Loucy (cell line): ENCODE results near the gene HCST.

Experiments
- H2AFZ ChIP-seq: fragments of 200-600 bp; sonication (generic); 2 replicates; pipeline ENCODE4 v1.6.0; 2016; ENCODE audit warnings: antibody characterized with exemption, mild to moderate bottlenecking, low read length, moderate library complexity
- H3F3A ChIP-seq: fragments of 200-600 bp; 2 replicates; pipeline ENCODE4 v1.6.0; 2016; ENCODE audit warnings: antibody characterized with exemption, low read depth, mild to moderate bottlenecking
- H3K27me3 ChIP-seq: fragments of 200-600 bp; sonication (generic); 2 replicates; pipeline ENCODE4 v1.6.1; 2014; ENCODE audit warnings: low read length, mild to moderate bottlenecking; ENCODE audit not compliant: insufficient read depth, poor library complexity, severe bottlenecking
- H3K36me3 ChIP-seq: fragments of 200-600 bp; sonication (generic); 2 replicates; pipeline ENCODE4 v1.6.1; 2016; ENCODE audit warnings: low read length; ENCODE audit not compliant: insufficient read depth
- H3K4me1 ChIP-seq: fragments of 200-600 bp; sonication (generic); 2 replicates; pipeline ENCODE4 v1.5.1; 2014; ENCODE audit warnings: low read length, mild to moderate bottlenecking; ENCODE audit not compliant: insufficient read depth, poor library complexity, severe bottlenecking
- H3K4me2 ChIP-seq: fragments of 200-600 bp; sonication (generic); 2 replicates; pipeline ENCODE4 v1.6.0; 2014; ENCODE audit warnings: antibody characterized with exemption, low read length, low read depth, mild to moderate bottlenecking; ENCODE audit not compliant: poor library complexity, severe bottlenecking
- H3K4me3 ChIP-seq: fragments of 200-600 bp; sonication (generic); 2 replicates; pipeline ENCODE4 v1.5.1; 2014; ENCODE audit warnings: low read length, mild to moderate bottlenecking, mixed read lengths; ENCODE audit not compliant: poor library complexity, severe bottlenecking
- H3K79me2 ChIP-seq: fragments of 200-600 bp; sonication (generic); 2 replicates; pipeline ENCODE4 v1.6.1; 2014; ENCODE audit warnings: low read length; ENCODE audit not compliant: insufficient read depth
- H3K9ac ChIP-seq: fragments of 200-600 bp; sonication (generic); 2 replicates; pipeline ENCODE4 v1.6.0; 2014; ENCODE audit warnings: mild to moderate bottlenecking, low read depth, low read length, moderate library complexity; ENCODE audit not compliant: poor library complexity, severe bottlenecking
- H3K9me2 ChIP-seq: fragments of 200-600 bp; sonication (generic); replicated peaks from 2 replicates; pipeline ENCODE4 v1.6.1; 2016; ENCODE audit warnings: low read depth, low read length, mixed read lengths
- H3K9me3 ChIP-seq: fragments of 200-600 bp; sonication (generic); 2 replicates; pipeline ENCODE4 v1.6.1; 2014; ENCODE audit warnings: mild to moderate bottlenecking, antibody characterized with exemption, low read length, low read depth; ENCODE audit not compliant: insufficient read depth
- H4K20me1 ChIP-seq: fragments of 200-600 bp; sonication (generic); 2 replicates; pipeline ENCODE4 v1.6.0; 2014; ENCODE audit warnings: antibody characterized with exemption, low read length, mild to moderate bottlenecking; ENCODE audit not compliant: insufficient read depth, poor library complexity, severe bottlenecking
- EZH2phosphoT487 ChIP-seq: fragments of 200-600 bp; IDR thresholded peaks from 2 replicates; pipeline ENCODE4 v1.6.1; 2018; ENCODE audit warnings: antibody characterized with exemption, mild to moderate bottlenecking, moderate library complexity, borderline replicate concordance
- TF ChIP-seq, protein P1 (sequence below): fragments of 200-600 bp; sonication (generic); conservative IDR thresholded peaks from 2 replicates; pipeline ENCODE4 v1.5.1; 2014; ENCODE audit warnings: mild to moderate bottlenecking, antibody characterized with exemption, low read length

Gene HCST, protein sequence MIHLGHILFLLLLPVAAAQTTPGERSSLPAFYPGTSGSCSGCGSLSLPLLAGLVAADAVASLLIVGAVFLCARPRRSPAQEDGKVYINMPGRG

DNA sequence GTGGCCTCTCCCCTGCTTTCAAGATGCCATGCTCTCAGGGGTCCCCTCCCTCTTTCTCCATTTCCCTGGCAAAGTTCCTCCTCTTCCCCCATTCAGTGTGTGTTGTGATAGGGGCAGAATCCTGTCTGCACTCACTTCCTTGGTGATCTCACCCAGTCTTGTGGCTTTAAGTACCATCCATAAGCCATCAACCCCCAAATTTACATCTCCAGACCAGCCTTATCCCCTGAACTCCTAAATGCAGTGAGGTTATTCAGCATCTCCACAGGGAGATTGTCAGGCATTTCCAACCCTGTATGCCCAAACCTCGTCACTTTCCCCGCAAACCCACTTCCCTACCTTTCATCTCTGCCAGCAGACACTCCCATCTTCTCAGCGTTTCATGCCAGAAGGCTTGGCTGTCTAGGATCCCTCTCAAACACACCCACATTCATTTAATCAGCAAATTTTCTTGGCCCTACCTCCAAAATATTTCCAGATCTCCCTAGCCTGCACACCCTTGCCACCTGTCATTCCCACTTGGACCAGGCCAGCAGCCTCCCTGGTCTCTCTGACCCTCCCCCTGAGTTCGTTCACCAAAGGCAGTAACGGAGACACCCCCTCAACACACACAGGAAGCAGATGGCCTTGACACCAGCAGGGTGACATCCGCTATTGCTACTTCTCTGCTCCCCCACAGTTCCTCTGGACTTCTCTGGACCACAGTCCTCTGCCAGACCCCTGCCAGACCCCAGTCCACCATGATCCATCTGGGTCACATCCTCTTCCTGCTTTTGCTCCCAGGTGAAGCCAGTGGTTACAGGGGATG is at the start of gene HCST:
HCST (plus strand) TSS at position 676 of the 808 bp plus-strand sequence; CDS start at position 741, 65 bp downstream.
- H3K4me1 ChIP-seq: peaks cover 56% of the 10 kb centered on the region

DNA sequence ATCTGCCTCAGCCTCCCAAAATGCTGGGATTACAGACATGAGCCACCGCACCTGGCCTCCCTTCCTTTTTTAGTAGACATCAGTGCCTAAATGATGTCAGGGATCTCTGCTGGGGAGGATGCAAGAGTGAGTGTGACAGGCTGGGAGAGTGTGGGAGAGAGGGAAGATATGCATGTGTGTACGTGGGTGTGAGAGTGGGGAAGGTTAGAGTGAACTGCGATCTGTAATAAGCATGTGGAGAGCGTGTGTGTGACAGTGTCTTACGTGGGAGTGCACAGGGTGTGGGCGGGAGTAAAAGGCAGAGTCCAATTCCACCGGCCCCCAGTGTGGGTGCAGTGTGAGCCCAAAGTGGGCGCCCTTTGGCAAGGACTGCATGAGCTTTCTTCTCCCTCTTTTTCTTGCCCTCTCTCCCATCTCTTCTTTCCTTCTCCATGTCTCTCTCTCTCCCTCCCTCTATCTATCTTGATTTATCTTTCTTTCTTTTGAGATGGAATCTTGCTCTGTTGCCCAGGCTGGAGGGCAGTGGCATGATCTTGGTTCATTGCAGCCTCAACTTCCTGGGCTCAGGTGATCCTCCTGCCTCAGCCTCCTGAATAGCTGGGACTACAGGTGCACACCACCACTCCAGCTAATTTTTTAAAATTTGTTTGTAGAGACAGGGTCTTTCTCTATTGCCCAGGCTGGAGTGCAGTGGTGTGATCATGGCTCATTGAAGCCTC is 49.1 kb upstream of the HCST start:
- TF ChIP-seq EZH2phosphoT487: no peak
- TF ChIP-seq, protein P1, sequence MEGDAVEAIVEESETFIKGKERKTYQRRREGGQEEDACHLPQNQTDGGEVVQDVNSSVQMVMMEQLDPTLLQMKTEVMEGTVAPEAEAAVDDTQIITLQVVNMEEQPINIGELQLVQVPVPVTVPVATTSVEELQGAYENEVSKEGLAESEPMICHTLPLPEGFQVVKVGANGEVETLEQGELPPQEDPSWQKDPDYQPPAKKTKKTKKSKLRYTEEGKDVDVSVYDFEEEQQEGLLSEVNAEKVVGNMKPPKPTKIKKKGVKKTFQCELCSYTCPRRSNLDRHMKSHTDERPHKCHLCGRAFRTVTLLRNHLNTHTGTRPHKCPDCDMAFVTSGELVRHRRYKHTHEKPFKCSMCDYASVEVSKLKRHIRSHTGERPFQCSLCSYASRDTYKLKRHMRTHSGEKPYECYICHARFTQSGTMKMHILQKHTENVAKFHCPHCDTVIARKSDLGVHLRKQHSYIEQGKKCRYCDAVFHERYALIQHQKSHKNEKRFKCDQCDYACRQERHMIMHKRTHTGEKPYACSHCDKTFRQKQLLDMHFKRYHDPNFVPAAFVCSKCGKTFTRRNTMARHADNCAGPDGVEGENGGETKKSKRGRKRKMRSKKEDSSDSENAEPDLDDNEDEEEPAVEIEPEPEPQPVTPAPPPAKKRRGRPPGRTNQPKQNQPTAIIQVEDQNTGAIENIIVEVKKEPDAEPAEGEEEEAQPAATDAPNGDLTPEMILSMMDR: no peak
- Histone ChIP-seq H3F3A (no peaks in the 10 kb centered on the region), H3K4me1 (peaks cover 4% of the 10 kb centered on the region), H3K27me3 (no peaks in the 10 kb centered on the region), H3K36me3 (no peaks in the 10 kb centered on the region), H3K9ac (no peak overlapping the region), H3K4me3 (no peak overlapping the region), H3K4me2 (no peak overlapping the region), H3K9me3 (no peaks in the 10 kb centered on the region), H3K79me2 (no peaks in the 10 kb centered on the region), H3K9me2 (no peaks in the 10 kb centered on the region), H2AFZ (no peak overlapping the region), H4K20me1 (no peaks in the 10 kb centered on the region)

More for the DNA sequence above, at the start of gene HCST:
- Histone ChIP-seq H3K4me2 (peak within 1 kb of the TSS; percentile 91), H3K4me3 (peak within 1 kb of the TSS; percentile 82), H3K79me2 (peaks cover 38% of the 10 kb centered on the region), H3K36me3 (peaks cover 2% of the 10 kb centered on the region; the same call in 1 of the 2 replicates), H3F3A (no peaks in the 10 kb centered on the region), H3K9me2 (no peaks in the 10 kb centered on the region), H3K9ac (peak within 1 kb of the TSS; percentile 88), H4K20me1 (peaks cover 3% of the 10 kb centered on the region), H3K27me3 (no peaks in the 10 kb centered on the region), H2AFZ (peak within 1 kb of the TSS; percentile 40; the same call in 1 of the 2 replicates), H3K9me3 (no peaks in the 10 kb centered on the region)
- TF ChIP-seq, protein P1: no peak
- no peak for TF ChIP-seq EZH2phosphoT487

DNA sequence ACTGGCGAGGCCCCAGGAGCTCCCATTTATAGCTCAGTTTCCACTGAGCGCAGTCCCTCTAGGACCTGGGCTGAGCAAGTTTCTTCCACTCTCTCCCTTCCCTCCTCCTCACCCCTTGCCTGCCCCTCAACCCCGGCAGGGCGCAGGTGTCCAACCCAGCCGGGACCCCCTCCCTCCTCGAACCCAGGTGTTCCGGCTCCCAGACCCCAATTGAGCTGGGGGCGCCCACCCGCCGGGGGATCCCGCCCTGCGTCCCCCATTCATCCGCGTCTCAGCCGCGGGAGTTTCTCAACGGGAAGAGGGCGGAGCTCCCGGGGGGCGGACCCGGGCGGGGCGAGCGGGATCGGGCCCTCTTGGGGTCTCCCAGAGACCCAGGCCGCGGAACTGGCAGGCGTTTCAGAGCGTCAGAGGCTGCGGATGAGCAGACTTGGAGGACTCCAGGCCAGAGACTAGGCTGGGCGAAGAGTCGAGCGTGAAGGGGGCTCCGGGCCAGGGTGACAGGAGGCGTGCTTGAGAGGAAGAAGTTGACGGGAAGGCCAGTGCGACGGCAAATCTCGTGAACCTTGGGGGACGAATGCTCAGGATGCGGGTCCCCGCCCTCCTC is 45.7 kb upstream of the HCST start, which contains the start of gene KIRREL2:
KIRREL2 (plus strand) TSS at position 366 of the 604 bp plus-strand sequence; CDS start at position 575, 209 bp downstream.
- Histone ChIP-seq H3F3A (no peaks in the 10 kb centered on the region), H4K20me1 (no peaks in the 10 kb centered on the region), H3K4me1 (peaks cover 4% of the 10 kb centered on the region), H2AFZ (peak within 1 kb of the TSS; percentile 97), H3K4me2 (peak within 1 kb of the TSS; percentile 77), H3K9ac (peak within 1 kb of the TSS; percentile 64), H3K79me2 (no peaks in the 10 kb centered on the region), H3K4me3 (peak within 1 kb of the TSS; percentile 71), H3K9me3 (no peaks in the 10 kb centered on the region), H3K36me3 (no peaks in the 10 kb centered on the region), H3K27me3 (no peaks in the 10 kb centered on the region), H3K9me2 (no peaks in the 10 kb centered on the region)
- TF ChIP-seq, protein P1: no peak
- no peak for TF ChIP-seq EZH2phosphoT487
